Panc1 (cell line): ENCODE measurements around the gene CFAP97. TPM values are rescaled to one million over a fixed set of nuclear protein-coding genes. Genes with fewer than 3 reads are reported as not detected.

ENCODE experiments used
- ATAC-seq: fragments of 200-7000 bp; cut with Tn5 transposase; 2 replicates; pipeline ENCODE4 v1.9.1; 2020; ENCODE audit warnings: mild to moderate bottlenecking, moderate library complexity
- BruUV-seq: library from RNA; stranded (reverse); fragments of 400-500 nt; replicated peaks from 2 replicates; lab custom pipeline; 2021; lab: Mats Ljungman, UMichigan
- CTCF ChIA-PET: fragments of 300-600 bp; sonication (Branson Sonifier 250); formaldehyde crosslinking; loops from one replicate; lab custom pipeline; 2022; ENCODE audit warnings: antibody characterized with exemption; lab: Charles Lee
- POLR2A ChIA-PET: fragments of 300-600 bp; sonication (Branson Sonifier 250); formaldehyde crosslinking; loops from one replicate; lab custom pipeline; 2022; ENCODE audit warnings: antibody characterized with exemption; lab: Charles Lee
- DNase-seq: peaks from one replicate; pipeline ENCODE4 v3.0.0-alpha.2; 2010; ENCODE audit warnings: low read depth, low spot score
- H3K27ac ChIP-seq: 2 replicates; pipeline ENCODE4 v1.5.1; 2011; ENCODE audit warnings: mild to moderate bottlenecking, low read length, inconsistent platforms
- H3K27me3 ChIP-seq: fragments of 200-500 bp; sonication (Bioruptor generic); 2 replicates; pipeline ENCODE4 v1.6.0; 2014; ENCODE audit warnings: low read length, inconsistent platforms; ENCODE audit not compliant: control insufficient read depth, insufficient read depth
- H3K36me3 ChIP-seq: fragments of 200-500 bp; sonication (Bioruptor generic); 2 replicates; pipeline ENCODE4 v1.5.1; 2014; ENCODE audit warnings: inconsistent platforms, mild to moderate bottlenecking, low read length, moderate library complexity; ENCODE audit not compliant: control insufficient read depth, insufficient read depth
- H3K4me1 ChIP-seq: 2 replicates; pipeline ENCODE4 v1.5.1; 2011; ENCODE audit warnings: inconsistent platforms, mild to moderate bottlenecking, low read length, moderate library complexity; ENCODE audit not compliant: control insufficient read depth, insufficient read depth
- H3K4me3 ChIP-seq, 2 experiments: 2 replicates each; pipeline ENCODE4 v1.5.1; 2011 to 2012; ENCODE audit warnings: low read depth in 2 of 2, low read length in 2 of 2, mild to moderate bottlenecking in 2 of 2, inconsistent platforms in 1 of 2, moderate library complexity in 1 of 2
- H3K9me3 ChIP-seq: fragments of 200-500 bp; sonication (Bioruptor generic); 2 replicates; pipeline ENCODE4 v1.5.1; 2014; ENCODE audit warnings: low read depth, mild to moderate bottlenecking, inconsistent platforms, low read length, moderate library complexity; ENCODE audit not compliant: control insufficient read depth, insufficient read depth
- CTCF ChIP-seq: fragments of 450-650 bp; IDR thresholded peaks from 2 replicates; pipeline ENCODE4 v1.5.1; 2017; ENCODE audit warnings: mild to moderate bottlenecking
- POLR2AphosphoS5 ChIP-seq: IDR thresholded peaks from 2 replicates; pipeline ENCODE4 v1.6.1; 2012; ENCODE audit warnings: mild to moderate bottlenecking, low read depth, low read length, moderate library complexity
- REST ChIP-seq, 2 experiments: IDR thresholded peaks; 2 replicates each; pipeline ENCODE4 v1.6.1; 2011 to 2012; ENCODE audit warnings: low read depth in 2 of 2, control low read depth in 1 of 2, low read length in 1 of 2, mild to moderate bottlenecking in 1 of 2, moderate library complexity in 1 of 2; ENCODE audit not compliant: insufficient read depth in 1 of 2
- SIN3A ChIP-seq: IDR thresholded peaks from 2 replicates; pipeline ENCODE4 v1.6.1; 2012; ENCODE audit warnings: low read depth, mild to moderate bottlenecking, low read length, moderate library complexity, borderline replicate concordance; ENCODE audit not compliant: insufficient read depth
- TCF7L2 ChIP-seq: IDR thresholded peaks from 2 replicates; pipeline ENCODE4 v1.6.1; 2011; ENCODE audit warnings: mild to moderate bottlenecking, low read depth, low read length, inconsistent platforms
- in situ Hi-C: cut with HindIII; loops from 2 replicates; pipeline ENCODE4 v1.10.0; 2016; ENCODE audit warnings: low sequenced_read_pairs, low pct_unique_long_range_greater_than_20kb
- intact Hi-C: fragments of 100-400 bp; cut with micrococcal nuclease; formaldehyde crosslinking; loops from one replicate; pipeline ENCODE4 v1.10.0; 2022; ENCODE audit not compliant: unreplicated experiment
- total RNA-seq: library from RNA; stranded (reverse); gene quantifications from one replicate; pipeline ENCODE4 v1.2.1, GENCODE V29; 2021; ENCODE audit not compliant: unreplicated experiment

Gene CFAP97
- total RNA-seq, 1 experiment from 2014 or later = 39.0 TPM

- no peaks in the 10 kb centered on the region for H3K27me3 ChIP-seq
- H3K4me3 ChIP-seq = no peak overlapping the region
- ATAC-seq (peak; percentile 90), DNase-seq (no peak)
- H3K36me3 ChIP-seq = no peaks in the 10 kb centered on the region
- in situ Hi-C loops (no loop called here), intact Hi-C loops (loop anchor here (1.0 to 2.0 kb wide), 2 partner anchors 96 to 129 kb away; no protein-coding TSS in a partner anchor)
- H3K9me3 ChIP-seq = no peaks in the 10 kb centered on the region
- H3K4me1 ChIP-seq = no peaks in the 10 kb centered on the region
- TF ChIP-seq POLR2AphosphoS5 = no peak
- peak; percentile 65; the same call in 1 of the 2 replicates for TF ChIP-seq CTCF
- POLR2A ChIA-PET = no interaction called here
- no TSS peak for BruUV-seq
- CTCF ChIA-PET = interaction anchor here (0.7 to 1.4 kb wide), 6 partner anchors 20 to 389 kb away, joined by 3 to 12 read pairs (median 4); partner anchors contain the start of gene HELT
- H3K27ac ChIP-seq = no peak overlapping the region
Observed at GRCh38 chr4:185134307-185134869, 69.4 kb downstream of the CFAP97 start.

- POLR2A ChIA-PET = interaction anchor here (0.6 kb wide), 1 partner anchor 76 kb away, joined by 4 read pairs; no protein-coding TSS in a partner anchor
- Histone ChIP-seq H3K4me1 (no peaks in the 10 kb centered on the region), H3K4me3 (peak overlapping the region; percentile 52 to 63), H3K27me3 (no peaks in the 10 kb centered on the region), H3K36me3 (no peaks in the 10 kb centered on the region), H3K27ac (peak overlapping the region; percentile 29; the same call in 1 of the 2 replicates), H3K9me3 (no peaks in the 10 kb centered on the region)
- CTCF ChIA-PET = interaction anchor here (1.2 kb wide), 1 partner anchor 15 kb away, joined by 4 read pairs; the partner anchor contains the start of gene SLC25A4
- intact Hi-C loops = no loop called here
- TF ChIP-seq SIN3A (no peak), TCF7L2 (no peak), POLR2AphosphoS5 (no peak), REST (IDR thresholded peaks at IDR 0.05; ENCODE audit: insufficient read depth in 1 of 2, low read depth in 2 of 2, low read length in 1 of 2) (no peak), CTCF (no peak)
- no peak for DNase-seq
- BruUV-seq = no TSS peak
- peak; percentile 79 for ATAC-seq
- in situ Hi-C loops = no loop called here
Observed at GRCh38 chr4:185128272-185129119, 75.3 kb downstream of the CFAP97 start.
